NCI-H1694 (cell line): ENCODE data around the gene POC1A.

ENCODE experiments used
- DNase-seq: peaks from one replicate; lab custom pipeline; 2025; lab: John Stamatoyannopoulos, UW

Gene POC1A

DNA sequence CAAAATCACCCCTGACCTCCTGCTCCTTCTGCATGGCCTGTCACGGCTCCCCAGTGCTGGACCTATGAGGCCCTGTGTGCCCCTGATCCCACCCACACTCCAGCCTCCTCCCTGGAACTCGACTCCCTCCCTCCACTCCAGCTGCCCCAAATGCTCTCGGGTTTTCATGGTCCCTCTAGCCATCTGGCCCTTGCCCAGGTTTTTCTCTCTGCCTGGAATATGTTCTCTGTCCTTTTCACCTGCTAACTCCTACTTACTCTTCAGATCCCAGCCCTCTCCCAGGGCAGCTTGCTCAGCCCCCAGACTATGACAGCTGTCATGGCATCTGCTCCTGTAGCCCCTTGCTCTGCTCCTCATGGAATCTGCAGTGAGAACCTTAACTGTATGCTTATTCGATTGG lies 128.2 kb downstream of the POC1A start:
- peak; percentile 58 for DNase-seq

DNA sequence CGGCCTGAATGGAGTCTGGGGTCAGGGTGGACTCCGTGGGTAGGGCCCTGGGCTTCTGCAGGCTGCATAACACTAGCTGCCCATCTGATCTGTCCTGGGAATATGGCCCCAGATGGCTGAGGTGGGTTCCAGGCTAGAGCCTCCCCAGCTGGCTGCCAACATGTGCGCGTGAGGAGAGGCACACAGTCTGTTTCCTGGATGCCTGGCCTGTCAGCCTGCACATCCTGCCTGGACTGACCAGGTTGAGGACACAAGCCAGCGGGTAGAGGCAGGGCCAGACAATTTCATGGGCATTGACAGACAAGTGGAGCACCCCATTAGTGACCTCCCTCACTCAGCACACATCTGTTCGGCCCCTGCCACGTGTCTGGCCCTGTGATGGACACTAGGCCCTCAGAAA lies 128.8 kb downstream of the POC1A start:
- no peak for DNase-seq
